Measurements from ENCODE around the gene OR1F1.

DNA sequence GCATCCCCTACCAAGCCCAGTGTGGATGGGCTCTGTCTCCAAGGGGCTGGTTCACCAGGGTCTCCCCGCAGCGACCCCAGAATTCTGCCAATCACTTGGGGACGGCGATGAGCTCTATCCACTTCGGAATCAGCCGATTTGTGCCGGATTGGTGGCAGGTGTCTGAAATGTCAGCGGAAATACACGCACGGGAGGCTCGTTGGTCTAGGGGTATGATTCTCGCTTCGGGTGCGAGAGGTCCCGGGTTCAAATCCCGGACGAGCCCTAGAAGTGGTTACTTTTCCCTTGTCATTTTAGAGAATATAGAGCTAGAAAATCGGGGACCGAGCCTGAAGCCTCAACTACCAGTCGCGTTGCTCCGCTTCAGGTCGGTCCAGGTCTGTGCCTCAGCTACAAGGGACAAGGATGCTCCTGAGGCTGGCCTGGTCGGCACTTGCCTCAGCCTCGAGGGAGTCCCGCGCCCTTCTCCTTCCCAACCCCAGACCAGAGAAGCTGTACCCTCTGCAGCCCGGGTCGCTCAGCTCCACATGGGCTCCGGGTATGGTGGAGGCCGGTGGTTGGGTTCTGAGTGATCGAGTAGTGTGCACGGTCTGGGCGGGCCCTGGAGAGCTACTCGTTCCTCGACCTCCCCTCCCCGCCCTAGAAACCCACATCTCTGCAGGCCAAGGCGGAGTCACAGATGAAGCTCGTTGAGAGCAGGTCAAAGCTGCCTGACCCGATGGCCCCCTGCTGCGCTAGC is 16.0 kb upstream of the OR1F1 start:
- TF ChIP-seq EZH2 (IDR thresholded peaks at IDR 0.05; ENCODE audit: insufficient read depth, poor library complexity, severe bottlenecking), result no peak
- TF ChIP-seq EZH2phosphoT487 (IDR thresholded peaks at IDR 0.05; ENCODE audit: insufficient read depth, low read depth), result no peak

Measured in GM23248 (cell line).